Activated CD8-positive, alpha-beta T cell treated with anti-CD3 and anti-CD28 coated beads for 36 hours (primary cell): ENCODE measurements around the gene CHST9. TPM values are rescaled to one million over a fixed set of nuclear protein-coding genes. Genes with fewer than 3 reads are reported as not detected.

Experiments
- ATAC-seq: fragments of 200-7000 bp; cut with Tn5 transposase; one replicate; pipeline ENCODE4 v1.10.0; 2021; ENCODE audit warnings: mild to moderate bottlenecking, moderate library complexity
- CTCF ChIA-PET: fragments of 350-600 bp; sonication (Branson Sonifier 250); formaldehyde crosslinking; loops from one replicate; lab custom pipeline; 2021; ENCODE audit warnings: antibody characterized with exemption; lab: Charles Lee
- POLR2A ChIA-PET: fragments of 350-600 bp; sonication (Branson Sonifier 250); formaldehyde crosslinking; loops from one replicate; lab custom pipeline; 2021; ENCODE audit warnings: antibody characterized with exemption; lab: Charles Lee
- DNase-seq: peaks from one replicate; pipeline ENCODE4 v3.0.0-alpha.2; 2020
- H3K27ac Mint-ChIP-seq: one replicate; pipeline ENCODE4 v1.8.0; 2021; ENCODE audit warnings: mild to moderate bottlenecking, mixed read lengths
- H3K27me3 Mint-ChIP-seq: one replicate; pipeline ENCODE4 v1.8.0; 2021; ENCODE audit warnings: mixed read lengths
- H3K36me3 Mint-ChIP-seq: one replicate; pipeline ENCODE4 v1.8.0; 2021; ENCODE audit warnings: low read depth, mixed read lengths
- H3K4me1 Mint-ChIP-seq: one replicate; pipeline ENCODE4 v1.8.0; 2021; ENCODE audit warnings: low read depth, mixed read lengths
- H3K4me3 Mint-ChIP-seq: one replicate; pipeline ENCODE4 v1.8.0; 2021; ENCODE audit warnings: mild to moderate bottlenecking, moderate library complexity, mixed read lengths
- H3K9me3 Mint-ChIP-seq: one replicate; pipeline ENCODE4 v1.8.0; 2021; ENCODE audit warnings: mixed read lengths
- intact Hi-C: fragments of 100-400 bp; cut with micrococcal nuclease; formaldehyde crosslinking; loops from one replicate; pipeline ENCODE4 v1.10.0; 2022
- total RNA-seq, 2 experiments: library from RNA; stranded (reverse); gene quantifications; one replicate each; pipeline ENCODE4 v1.2.3, GENCODE V29; 2021
- TF ChIP-seq, protein P1 (sequence below): fragments of 200-600 bp; IDR thresholded peaks from one replicate; pipeline ENCODE4 v1.8.0; 2022; ENCODE audit warnings: antibody characterized with exemption, mild to moderate bottlenecking

CHST9 gene
- total RNA-seq, 2 experiments from 2014 or later = not detected

- no peak for DNase-seq
- intact Hi-C loops = no loop called here
- TF ChIP-seq, protein P1, sequence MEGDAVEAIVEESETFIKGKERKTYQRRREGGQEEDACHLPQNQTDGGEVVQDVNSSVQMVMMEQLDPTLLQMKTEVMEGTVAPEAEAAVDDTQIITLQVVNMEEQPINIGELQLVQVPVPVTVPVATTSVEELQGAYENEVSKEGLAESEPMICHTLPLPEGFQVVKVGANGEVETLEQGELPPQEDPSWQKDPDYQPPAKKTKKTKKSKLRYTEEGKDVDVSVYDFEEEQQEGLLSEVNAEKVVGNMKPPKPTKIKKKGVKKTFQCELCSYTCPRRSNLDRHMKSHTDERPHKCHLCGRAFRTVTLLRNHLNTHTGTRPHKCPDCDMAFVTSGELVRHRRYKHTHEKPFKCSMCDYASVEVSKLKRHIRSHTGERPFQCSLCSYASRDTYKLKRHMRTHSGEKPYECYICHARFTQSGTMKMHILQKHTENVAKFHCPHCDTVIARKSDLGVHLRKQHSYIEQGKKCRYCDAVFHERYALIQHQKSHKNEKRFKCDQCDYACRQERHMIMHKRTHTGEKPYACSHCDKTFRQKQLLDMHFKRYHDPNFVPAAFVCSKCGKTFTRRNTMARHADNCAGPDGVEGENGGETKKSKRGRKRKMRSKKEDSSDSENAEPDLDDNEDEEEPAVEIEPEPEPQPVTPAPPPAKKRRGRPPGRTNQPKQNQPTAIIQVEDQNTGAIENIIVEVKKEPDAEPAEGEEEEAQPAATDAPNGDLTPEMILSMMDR = no peak
- H3K36me3 Mint-ChIP-seq = no peaks in the 10 kb centered on the region
- CTCF ChIA-PET = no interaction called here
- no peak for ATAC-seq
- no peak overlapping the region for H3K4me3 Mint-ChIP-seq
- H3K4me1 Mint-ChIP-seq = no peaks in the 10 kb centered on the region
- no peaks in the 10 kb centered on the region for H3K27me3 Mint-ChIP-seq
- peaks cover 13% of the 10 kb centered on the region for H3K9me3 Mint-ChIP-seq
- POLR2A ChIA-PET = no interaction called here
- H3K27ac Mint-ChIP-seq = no peak overlapping the region
Measured at GRCh38 chr18:27225947-27226481, 40.9 kb upstream of the CHST9 start.

GRCh38 chr18:27223526-27224291 is 38.6 kb upstream of the CHST9 start:
- intact Hi-C loops = no loop called here
- TF ChIP-seq, protein P1 = no peak
- DNase-seq (no peak), ATAC-seq (no peak)
- Mint-ChIP-seq H3K27me3 (no peaks in the 10 kb centered on the region), H3K4me3 (no peak overlapping the region), H3K9me3 (peaks cover 14% of the 10 kb centered on the region), H3K36me3 (no peaks in the 10 kb centered on the region), H3K4me1 (no peaks in the 10 kb centered on the region), H3K27ac (no peak overlapping the region)
- ChIA-PET CTCF (no interaction called here), POLR2A (interaction anchor here (0.7 kb wide), 1 partner anchor 190 kb away, joined by 3 read pairs; no protein-coding TSS in a partner anchor)

DNA sequence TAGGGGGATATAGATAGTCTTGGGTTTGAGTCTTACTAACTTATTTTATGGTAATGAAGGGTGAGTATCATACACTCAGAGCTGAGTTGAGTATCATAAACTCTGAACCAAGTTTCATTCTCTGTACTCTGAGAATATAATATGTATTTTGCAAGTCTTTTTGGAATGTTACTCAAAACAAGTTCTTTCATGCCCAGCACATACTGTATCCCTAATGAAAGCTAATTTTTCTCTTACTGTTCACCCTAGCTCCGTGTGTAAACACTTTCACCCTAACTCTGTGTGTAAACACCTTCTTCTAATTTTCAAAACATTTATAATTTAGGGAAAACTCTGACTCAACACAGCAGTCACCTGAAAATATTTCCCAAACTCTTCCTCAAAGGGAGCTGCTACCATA is 29.7 kb upstream of the CHST9 start:
- ChIA-PET CTCF (no interaction called here), POLR2A (no interaction called here)
- DNase-seq = no peak
- H3K27ac Mint-ChIP-seq = no peak overlapping the region
- H3K4me1 Mint-ChIP-seq = no peaks in the 10 kb centered on the region
- intact Hi-C loops = no loop called here
- H3K36me3 Mint-ChIP-seq = no peaks in the 10 kb centered on the region
- H3K9me3 Mint-ChIP-seq = peaks cover 1% of the 10 kb centered on the region
- H3K27me3 Mint-ChIP-seq = no peaks in the 10 kb centered on the region
- TF ChIP-seq, protein P1 = no peak
- no peak for ATAC-seq
- no peak overlapping the region for H3K4me3 Mint-ChIP-seq

- CTCF ChIA-PET = no interaction called here
- DNase-seq (no peak), ATAC-seq (no peak)
- intact Hi-C loops = no loop called here
- TF ChIP-seq, protein P1 = no peak
- H3K4me3 Mint-ChIP-seq = no peak overlapping the region
- no peaks in the 10 kb centered on the region for H3K27me3 Mint-ChIP-seq
- H3K36me3 Mint-ChIP-seq = no peaks in the 10 kb centered on the region
- H3K9me3 Mint-ChIP-seq = peaks cover 1% of the 10 kb centered on the region
- no peaks in the 10 kb centered on the region for H3K4me1 Mint-ChIP-seq
- POLR2A ChIA-PET = no interaction called here
- no peak overlapping the region for H3K27ac Mint-ChIP-seq
Measured at GRCh38 chr18:27213123-27213717, 28.1 kb upstream of the CHST9 start.

- intact Hi-C loops = no loop called here
- no peaks in the 10 kb centered on the region for H3K36me3 Mint-ChIP-seq
- peaks cover 1% of the 10 kb centered on the region for H3K9me3 Mint-ChIP-seq
- no peak overlapping the region for H3K27ac Mint-ChIP-seq
- H3K27me3 Mint-ChIP-seq = no peaks in the 10 kb centered on the region
- CTCF ChIA-PET = no interaction called here
- no peaks in the 10 kb centered on the region for H3K4me1 Mint-ChIP-seq
- ATAC-seq (no peak), DNase-seq (no peak)
- no peak overlapping the region for H3K4me3 Mint-ChIP-seq
- POLR2A ChIA-PET = no interaction called here
- TF ChIP-seq, protein P1 = no peak
Measured at GRCh38 chr18:27211569-27211968, 26.5 kb upstream of the CHST9 start.
